AG08395 (cell line): ENCODE measurements around the gene RERE.

Experiments used
- DNase-seq: peaks from one replicate; pipeline ENCODE4 v3.0.0; 2012; ENCODE audit warnings: mixed read lengths, low spot score

The RERE gene

GRCh38 chr1:8817412-8818324, at the start of gene RERE:
Gene RERE (minus strand): TSS chr1:8817640.
- DNase-seq: peak; percentile 99

DNA sequence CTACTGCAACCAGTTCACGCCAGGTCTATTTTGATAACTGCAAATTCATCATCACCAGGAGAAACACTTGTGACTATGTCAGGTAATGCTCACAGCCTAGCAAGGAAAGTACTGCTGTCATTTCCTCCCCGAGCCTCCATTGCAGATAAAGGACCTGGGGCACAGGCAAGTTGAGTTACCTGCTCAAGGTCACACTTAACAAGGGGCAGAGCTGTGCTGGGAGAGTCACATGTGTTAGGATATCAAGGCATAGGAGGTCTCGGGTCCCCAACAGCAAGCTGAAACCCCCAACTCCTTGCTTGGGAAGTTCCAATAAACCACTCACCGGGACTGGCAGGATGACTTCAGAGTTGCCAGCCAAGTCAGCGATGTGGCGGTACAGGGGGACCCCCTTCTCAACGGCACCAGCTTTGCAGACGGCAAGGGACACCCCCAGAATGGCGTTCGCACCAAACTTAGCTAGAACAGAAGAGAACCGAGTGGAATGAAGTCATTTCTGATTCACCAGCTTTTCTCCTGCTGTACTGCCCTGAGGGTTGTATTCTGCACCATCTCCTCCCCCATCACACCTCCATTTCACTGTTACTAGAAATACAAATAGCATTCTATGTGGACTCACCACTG, 49.5 kb upstream of the RERE start:
- DNase-seq: no peak

DNA sequence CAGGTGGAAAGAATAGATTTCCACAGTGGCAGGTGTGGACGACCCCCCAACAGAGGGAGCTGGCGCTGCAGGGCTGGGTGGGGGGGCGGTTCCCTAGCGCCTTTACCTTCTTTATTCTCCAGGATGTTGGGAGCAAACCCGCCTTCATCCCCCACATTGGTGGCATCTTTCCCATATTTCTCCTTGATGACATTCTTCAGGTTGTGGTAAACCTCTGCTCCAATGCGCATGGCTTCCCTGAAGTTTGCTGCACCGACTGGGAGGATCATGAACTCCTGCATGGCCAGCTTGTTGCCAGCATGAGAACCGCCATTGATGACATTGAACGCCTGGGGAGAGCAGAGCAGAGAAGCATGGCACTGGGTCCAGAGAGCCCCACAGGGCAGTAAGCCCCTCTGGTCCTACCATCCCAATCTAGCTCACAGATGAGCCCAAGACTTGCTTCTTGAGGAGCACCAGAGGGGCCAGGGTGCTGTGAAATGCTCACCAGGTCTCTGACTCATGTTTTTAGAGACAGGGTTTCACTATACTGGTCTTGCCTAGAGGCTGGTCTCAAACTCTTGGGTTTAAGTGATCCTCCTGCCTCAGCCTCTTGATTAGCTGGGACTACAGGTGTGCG, 48.8 kb upstream of the RERE start:
- no peak for DNase-seq

DNA sequence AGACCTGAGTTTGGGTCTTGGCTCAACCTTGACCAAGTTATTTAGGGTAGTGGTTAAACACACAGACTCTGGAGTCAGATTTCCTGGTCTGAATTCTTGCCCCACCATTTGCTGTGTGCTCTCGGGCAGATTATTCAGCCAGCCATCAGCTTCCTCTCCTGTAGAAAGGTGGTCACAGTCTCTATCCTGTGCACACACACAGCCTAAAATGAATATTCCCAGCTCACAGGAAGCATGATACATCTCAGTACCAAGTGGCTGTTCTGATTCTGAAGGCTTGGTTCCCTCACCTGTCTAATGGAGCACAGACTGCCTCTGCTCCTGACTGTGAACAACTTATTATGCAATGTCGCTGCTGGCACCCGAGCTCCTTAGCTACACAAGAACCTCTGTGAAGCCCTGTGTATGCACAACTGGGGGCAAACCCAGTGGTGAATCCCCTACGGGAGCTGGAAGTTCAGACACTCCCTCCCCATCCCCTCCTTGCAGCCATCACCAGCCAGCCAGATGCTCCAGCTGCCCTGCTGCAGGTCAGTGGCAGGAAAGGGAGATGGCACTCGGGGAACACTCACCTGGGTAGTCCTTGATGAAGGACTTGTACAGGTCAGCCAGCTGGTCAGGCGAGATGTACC, 47.4 kb upstream of the RERE start:
- DNase-seq: no peak

GRCh38 chr1:8863794-8864233, 46.4 kb upstream of the RERE start:
- no peak for DNase-seq

DNA sequence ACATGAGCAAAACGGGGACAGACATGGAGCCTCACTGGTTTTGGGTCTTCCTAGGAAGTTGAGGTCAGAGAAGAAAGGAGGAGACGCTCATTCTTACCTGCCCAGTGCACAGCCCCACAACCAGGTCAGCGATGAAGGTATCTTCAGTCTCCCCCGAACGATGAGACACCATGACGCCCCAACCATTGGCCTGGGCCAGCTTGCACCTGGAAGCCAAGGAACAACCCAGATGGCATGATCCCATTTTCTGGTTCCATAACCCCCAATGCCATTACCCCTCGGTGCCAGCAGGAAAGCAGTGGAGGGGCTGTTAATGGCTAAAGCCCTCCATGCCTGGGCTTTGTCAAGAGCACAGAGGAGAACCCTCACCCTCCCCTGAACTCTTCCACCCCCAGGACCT, 45.7 kb upstream of the RERE start:
- no peak for DNase-seq

- DNase-seq: no peak
These were observed 45.1 kb upstream of the RERE start for GRCh38 chr1:8862528-8862927.

DNA sequence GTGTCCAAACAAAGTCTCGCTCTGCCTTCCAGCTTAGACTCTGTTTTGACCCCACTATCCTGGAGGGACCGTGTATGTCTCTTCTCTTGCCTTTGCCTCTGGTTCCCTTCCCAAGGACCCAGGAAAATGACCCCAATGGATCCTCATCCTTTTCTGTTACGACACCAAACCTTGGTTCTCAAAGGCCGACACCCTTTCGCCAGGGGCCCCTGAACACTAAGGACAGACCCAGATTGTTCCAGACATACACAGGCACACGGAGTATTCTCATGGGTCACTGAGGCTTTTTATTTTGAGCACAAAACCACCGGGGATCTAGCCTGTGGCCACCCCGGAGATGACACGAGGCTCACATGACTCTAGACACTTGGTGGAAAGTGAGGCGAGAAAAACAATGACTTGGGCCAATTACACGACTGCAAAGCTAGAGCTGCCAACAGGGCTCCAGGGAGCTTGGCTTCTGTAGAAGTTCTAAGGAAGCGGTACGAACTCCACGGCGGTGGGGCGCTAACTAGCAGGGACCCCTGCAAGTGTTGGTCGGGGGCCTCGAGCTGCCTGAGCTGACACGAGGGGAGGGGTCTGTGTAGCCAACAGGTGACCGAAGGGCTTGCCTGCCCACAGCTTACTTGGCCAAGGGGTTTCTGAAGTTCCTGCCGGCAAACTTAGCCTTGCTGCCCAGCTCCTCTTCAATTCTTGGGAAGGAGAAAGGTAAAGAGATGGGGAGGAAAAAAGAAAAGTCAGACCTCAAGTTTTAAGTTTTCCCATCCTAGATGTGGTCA, 43.5 kb upstream of the RERE start:
- DNase-seq: no peak

GRCh38 chr1:8858888-8859706, 41.7 kb upstream of the RERE start:
- peak; percentile 55 for DNase-seq

DNA sequence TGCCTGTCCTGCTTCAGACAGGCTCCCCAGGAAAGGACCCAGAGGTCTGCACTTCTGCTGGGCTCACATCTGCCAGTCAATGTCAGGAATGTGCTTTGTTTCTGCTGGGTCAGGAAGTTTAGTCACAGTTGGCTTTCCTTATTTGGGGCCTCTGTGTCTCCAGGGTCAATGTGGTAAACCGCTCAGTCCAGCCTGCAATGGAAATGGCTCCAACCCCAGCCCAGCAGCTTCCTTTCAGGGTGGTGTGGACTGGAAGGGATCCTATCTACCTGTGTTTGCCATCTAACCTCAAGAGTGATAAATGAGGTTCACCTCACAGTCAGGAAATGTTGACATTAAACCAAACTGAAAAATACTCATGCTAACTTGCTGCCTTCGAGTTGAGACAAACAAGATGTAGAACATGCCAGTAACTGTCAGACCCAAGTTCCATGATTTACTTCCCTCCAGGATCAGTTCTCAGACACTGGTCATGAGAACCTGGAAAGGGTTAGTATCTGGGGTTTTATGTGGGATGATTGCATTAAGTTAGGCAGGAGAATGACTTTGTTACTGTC, 40.8 kb upstream of the RERE start:
- peak; percentile 70 for DNase-seq

DNA sequence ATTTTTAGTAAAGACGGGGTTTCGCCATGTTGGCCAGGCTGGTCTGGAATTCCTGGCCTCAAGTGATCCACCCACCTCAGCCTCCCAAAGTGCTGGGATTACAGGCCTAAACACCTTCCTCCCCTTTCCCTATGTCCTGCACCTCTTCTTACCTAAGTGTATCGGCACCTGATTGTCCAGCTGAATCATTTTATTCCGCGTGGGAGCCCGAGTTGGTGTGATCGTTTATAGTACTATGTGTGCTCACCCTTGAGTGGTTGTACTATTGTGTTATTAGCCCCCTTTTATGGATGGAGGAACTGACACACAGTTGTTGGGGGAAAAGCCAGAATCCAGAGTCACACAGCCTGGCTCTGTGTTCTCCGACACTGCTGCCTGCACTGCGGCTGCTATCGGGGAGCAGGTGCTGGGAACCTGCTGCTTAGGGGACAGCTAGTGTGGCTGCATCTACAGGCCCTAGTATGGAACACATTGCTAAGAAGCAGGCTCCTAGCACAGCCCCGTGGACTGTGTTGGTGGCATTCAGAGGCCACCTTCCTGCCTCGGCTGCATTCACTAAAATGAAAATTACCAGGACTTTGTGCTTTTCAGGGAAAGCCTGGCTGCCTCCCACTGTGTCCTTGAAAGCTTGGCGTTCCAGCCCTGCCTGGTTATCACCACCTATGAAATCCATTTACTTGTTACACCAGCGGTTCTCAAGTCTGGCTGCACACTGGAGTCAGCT, 39.4 kb upstream of the RERE start:
- no peak for DNase-seq

DNA sequence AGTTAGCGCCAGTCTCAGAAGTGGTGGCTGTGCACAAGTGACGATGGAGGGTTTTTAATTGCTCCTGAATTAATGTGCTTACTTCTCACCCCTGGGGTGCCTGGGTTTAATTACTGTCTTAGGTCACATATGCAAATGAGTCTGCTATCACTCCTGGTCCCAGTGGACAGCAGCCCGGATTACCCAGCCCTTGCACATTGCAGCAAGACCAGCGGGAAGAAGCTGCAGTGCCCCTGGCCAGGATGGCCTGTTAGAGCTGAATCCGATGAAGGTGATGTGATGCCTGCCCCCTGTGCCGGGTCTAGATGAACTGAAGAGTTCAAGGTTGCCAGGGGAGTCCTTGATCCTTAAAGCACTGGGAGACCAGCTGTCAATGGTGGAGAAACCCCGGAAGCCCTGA, 36.8 kb upstream of the RERE start:
- no peak for DNase-seq

DNA sequence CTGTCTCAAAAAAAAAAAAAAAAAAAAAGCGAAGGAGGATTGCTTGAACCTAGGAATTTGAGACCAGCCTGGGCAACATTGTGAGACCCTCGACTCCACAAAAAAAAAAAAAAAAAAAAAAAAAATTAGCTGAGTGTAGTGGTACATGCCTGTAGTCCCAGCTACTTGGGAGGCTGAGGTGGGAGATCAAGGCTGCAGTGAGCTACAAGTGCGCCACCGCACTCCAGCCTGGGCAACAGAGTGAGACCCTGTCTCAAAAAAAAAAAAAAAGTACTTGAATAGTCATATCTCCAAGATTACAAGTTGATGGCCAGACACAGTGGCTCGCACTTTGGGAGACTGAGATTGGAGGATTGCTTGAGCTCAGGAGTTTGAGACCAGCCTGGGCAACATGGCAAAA, 33.6 kb upstream of the RERE start:
- DNase-seq: no peak

- DNase-seq: peak; percentile 97
These were observed 31.4 kb upstream of the RERE start for GRCh38 chr1:8848663-8849386.

GRCh38 chr1:8847990-8848389, 30.6 kb upstream of the RERE start:
- no peak for DNase-seq

- no peak for DNase-seq
These were observed 28.8 kb upstream of the RERE start for GRCh38 chr1:8846263-8846662.

DNA sequence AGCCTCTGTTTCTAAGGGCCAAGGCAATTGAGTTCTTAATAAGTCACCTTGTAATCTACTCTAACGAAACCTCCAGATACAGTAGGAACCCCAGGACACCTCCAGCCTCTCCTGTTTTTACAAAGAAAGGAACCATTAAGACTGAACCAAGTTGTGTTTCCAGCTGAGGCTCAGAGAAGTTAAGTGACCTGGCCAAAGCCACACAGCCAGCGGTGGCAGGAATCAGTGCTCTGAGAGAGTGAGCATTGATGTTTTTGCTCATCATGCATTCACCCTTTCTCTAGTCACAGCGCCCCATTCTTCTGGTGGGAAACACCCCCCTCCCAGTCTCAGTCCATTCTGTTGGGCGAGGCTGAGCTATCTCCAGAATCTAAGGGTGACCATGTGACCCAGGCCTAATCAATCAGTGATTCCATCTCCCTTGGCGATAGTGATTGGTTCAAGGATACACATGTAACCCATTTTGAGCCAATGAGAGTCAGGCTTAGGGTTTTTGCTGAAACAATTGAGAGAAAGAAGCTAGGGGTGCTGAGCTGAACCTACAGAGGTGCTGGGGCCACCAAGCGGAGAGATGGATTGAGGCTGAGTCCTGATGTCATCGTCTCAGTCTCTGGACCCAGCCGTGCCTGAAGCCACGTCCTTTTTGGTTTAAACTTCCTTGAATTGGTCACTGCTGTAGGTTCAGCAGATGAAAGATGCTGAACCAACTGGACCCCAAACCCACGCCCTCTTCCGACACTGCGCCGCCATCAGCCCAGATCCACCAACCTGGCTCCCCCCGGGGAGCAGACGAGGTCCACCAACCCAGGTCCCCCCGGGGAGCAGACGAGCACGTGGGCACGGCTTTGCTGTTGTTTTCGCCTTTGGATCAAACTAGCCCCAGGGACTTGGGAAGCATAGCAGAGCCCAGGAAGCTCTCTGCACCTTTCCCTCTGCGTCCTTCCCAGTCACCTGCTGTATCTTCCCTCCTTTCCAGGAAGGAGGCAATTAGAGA, 28.0 kb upstream of the RERE start:
- no peak for DNase-seq

DNA sequence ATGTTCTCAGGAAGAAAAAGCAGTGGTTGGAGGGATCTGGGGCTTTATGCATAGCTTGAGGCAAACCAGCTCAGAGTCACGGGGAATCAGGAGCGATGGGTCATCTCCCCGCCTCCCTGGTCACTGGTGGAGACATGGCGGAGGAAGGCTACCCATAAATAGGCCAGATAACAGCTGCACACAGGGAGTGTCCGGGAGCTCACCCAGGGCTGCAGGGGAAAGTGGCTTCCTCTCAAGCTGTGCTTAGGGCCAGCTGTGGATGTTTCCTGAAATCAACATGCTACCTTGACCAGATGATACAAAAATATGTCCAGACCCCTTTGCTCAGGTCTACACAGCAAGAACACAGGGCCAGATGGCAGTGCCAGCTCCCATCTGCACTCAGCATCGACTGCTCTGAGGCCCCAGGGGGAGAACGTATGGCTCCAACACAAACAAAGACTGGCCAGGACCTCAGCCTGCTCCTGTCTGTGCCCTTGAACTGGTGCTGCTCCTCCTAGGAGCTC, 27.1 kb upstream of the RERE start:
- no peak for DNase-seq
